GM23248 (cell line): ENCODE results near the gene AMPH. TPM values are rescaled to one million over a fixed set of nuclear protein-coding genes. Genes with fewer than 3 reads are reported as not detected.

Source experiments
- DNase-seq: peaks from one replicate; pipeline ENCODE4 v3.0.0-alpha.2; 2015
- H2AFZ ChIP-seq: fragments of 200-600 bp; sonication (generic); 2 replicates; pipeline ENCODE4 v1.6.1; 2016; ENCODE audit warnings: antibody characterized with exemption
- H3F3A ChIP-seq: fragments of 200-600 bp; sonication (generic); 2 replicates; pipeline ENCODE4 v1.6.1; 2016; ENCODE audit warnings: mild to moderate bottlenecking, antibody characterized with exemption, mixed run types; ENCODE audit not compliant: insufficient read depth
- H3K27ac ChIP-seq: fragments of 200-600 bp; sonication (generic); 2 replicates; pipeline ENCODE4 v1.5.1; 2016; ENCODE audit warnings: mild to moderate bottlenecking
- H3K27me3 ChIP-seq: fragments of 200-600 bp; sonication (generic); replicated peaks from 2 replicates; pipeline ENCODE4 v1.6.1; 2016; ENCODE audit warnings: mild to moderate bottlenecking; ENCODE audit not compliant: insufficient read depth
- H3K36me3 ChIP-seq: fragments of 200-600 bp; sonication (generic); 2 replicates; pipeline ENCODE4 v1.6.1; 2016; ENCODE audit warnings: low read depth, mild to moderate bottlenecking
- H3K4me1 ChIP-seq: fragments of 200-600 bp; sonication (generic); 2 replicates; pipeline ENCODE4 v1.6.1; 2016; ENCODE audit warnings: mild to moderate bottlenecking; ENCODE audit not compliant: insufficient read depth
- H3K4me2 ChIP-seq: fragments of 200-600 bp; sonication (generic); one replicate; pipeline ENCODE4 v1.6.1; 2016; ENCODE audit warnings: mild to moderate bottlenecking; ENCODE audit not compliant: unreplicated experiment
- H3K4me3 ChIP-seq: fragments of 200-600 bp; sonication (generic); 2 replicates; pipeline ENCODE4 v1.5.1; 2016; ENCODE audit warnings: mild to moderate bottlenecking
- H3K79me2 ChIP-seq: fragments of 200-600 bp; sonication (generic); 2 replicates; pipeline ENCODE4 v1.6.1; 2016; ENCODE audit warnings: mild to moderate bottlenecking; ENCODE audit not compliant: insufficient read depth
- H3K9ac ChIP-seq: fragments of 200-600 bp; sonication (generic); 2 replicates; pipeline ENCODE4 v1.6.1; 2016; ENCODE audit warnings: mild to moderate bottlenecking
- H3K9me2 ChIP-seq: fragments of 200-600 bp; sonication (generic); 2 replicates; pipeline ENCODE4 v1.6.1; 2016; ENCODE audit warnings: mixed run types, mild to moderate bottlenecking, moderate library complexity; ENCODE audit not compliant: insufficient read depth
- H3K9me3 ChIP-seq: fragments of 200-600 bp; sonication (generic); one replicate; pipeline ENCODE4 v1.6.1; 2017; ENCODE audit warnings: low read depth
- H4K20me1 ChIP-seq: fragments of 200-600 bp; sonication (generic); 2 replicates; pipeline ENCODE4 v1.6.0; 2016; ENCODE audit not compliant: insufficient read depth
- EZH2 ChIP-seq: fragments of 200-600 bp; sonication (generic); IDR thresholded peaks from 2 replicates; pipeline ENCODE4 v1.6.1; 2018; ENCODE audit warnings: antibody characterized with exemption, mild to moderate bottlenecking; ENCODE audit not compliant: insufficient read depth, poor library complexity, severe bottlenecking
- EZH2phosphoT487 ChIP-seq: fragments of 200-600 bp; sonication (generic); IDR thresholded peaks from 2 replicates; pipeline ENCODE4 v1.6.1; 2018; ENCODE audit warnings: antibody characterized with exemption, moderate library complexity, mild to moderate bottlenecking, low read depth; ENCODE audit not compliant: insufficient read depth
- WGBS, 2 experiments: methylation state at CpG; one replicate each; pipeline ENCODE4 v1.1.6; 2015 to 2017; ENCODE audit warnings: low lambda C conversion rate in 2 of 2, low coverage in 1 of 2; ENCODE audit errors: missing lambda C conversion rate in 2 of 2; 5-methylcytosine and 5-hydroxymethylcytosine counted together
- in situ Hi-C: fragments of 300-500 bp; cut with MboI; formaldehyde crosslinking; loops from 2 replicates; pipeline ENCODE4 v1.15.0; 2020
- polyA plus RNA-seq: library from polyadenylated mRNA; unstranded; fragments of >200 nt; fragmentation: Nextera tagmentation; extraction: Ambion mirVana; gene quantifications from 2 replicates; pipeline ENCODE4 v1.2.1, GENCODE V29; 2016
- total RNA-seq: library from RNA; depleted of rRNA; stranded (reverse); fragments of >200 nt; shearing (Covaris generic); gene quantifications from 2 replicates; pipeline ENCODE4 v1.2.3, GENCODE V29; 2014; rRNA removed

AMPH gene
- total RNA-seq (1.9 and 3.1 TPM in 2 replicates), polyA plus RNA-seq (4.9 and 5.5 TPM in 2 replicates)

- Histone ChIP-seq H3K4me1 (peaks cover 20% of the 10 kb centered on the region), H3K27me3 (no peaks in the 10 kb centered on the region), H3K9me3 (no peaks in the 10 kb centered on the region), H3K9ac (peak within 1 kb of the TSS; percentile 58), H4K20me1 (no peaks in the 10 kb centered on the region), H3K79me2 (no peaks in the 10 kb centered on the region), H3K36me3 (no peaks in the 10 kb centered on the region), H2AFZ (peak within 1 kb of the TSS; percentile 86), H3K4me3 (peak within 1 kb of the TSS; percentile 87), H3K9me2 (no peaks in the 10 kb centered on the region), H3K4me2 (peak within 1 kb of the TSS; percentile 95), H3K27ac (no peak within 1 kb of the TSS), H3F3A (peaks cover 18% of the 10 kb centered on the region)
- TF ChIP-seq EZH2phosphoT487 (no peak), EZH2 (no peak)
- DNase-seq: peak; percentile 80
- WGBS, 2 experiments: 1% methylated on average over 42 to 102 of the region's 105 CpGs
- in situ Hi-C loops: no loop called here
These were observed at the start of gene AMPH for GRCh38 chr7:38630720-38631673. Gene AMPH, minus strand, starts transcription at chr7:38631373. Its CDS starts 22 bp downstream, at chr7:38631351.

- Histone ChIP-seq H4K20me1 (no peaks in the 10 kb centered on the region), H3K79me2 (no peaks in the 10 kb centered on the region), H3K9me3 (no peaks in the 10 kb centered on the region), H3F3A (peaks cover 8% of the 10 kb centered on the region; the same call in 1 of the 2 replicates), H3K4me2 (no peak overlapping the region), H3K4me1 (peaks cover 12% of the 10 kb centered on the region), H3K36me3 (no peaks in the 10 kb centered on the region), H3K9ac (no peak overlapping the region), H3K9me2 (no peaks in the 10 kb centered on the region), H3K27ac (no peak overlapping the region), H3K4me3 (no peak overlapping the region), H2AFZ (no peak overlapping the region), H3K27me3 (no peaks in the 10 kb centered on the region)
- WGBS, 2 experiments: 47 to 49% methylated on average over 3 of the region's 3 CpGs
- TF ChIP-seq EZH2phosphoT487 (no peak), EZH2 (no peak)
- in situ Hi-C loops: no loop called here
- no peak for DNase-seq
These were observed 48.2 kb upstream of the AMPH start for GRCh38 chr7:38679419-38679818.

GRCh38 chr7:38678698-38679054 lies 47.5 kb upstream of the AMPH start:
- H2AFZ ChIP-seq: no peak overlapping the region
- no peak overlapping the region for H3K4me3 ChIP-seq
- in situ Hi-C loops: no loop called here
- H3K9me3 ChIP-seq: no peaks in the 10 kb centered on the region
- 67 to 95% methylated on average over 1 of the region's 1 CpG for WGBS, 2 experiments
- no peak for DNase-seq
- H3K27ac ChIP-seq: no peak overlapping the region
- H3F3A ChIP-seq: peaks cover 8% of the 10 kb centered on the region; the same call in 1 of the 2 replicates
- H3K36me3 ChIP-seq: no peaks in the 10 kb centered on the region
- no peaks in the 10 kb centered on the region for H3K27me3 ChIP-seq
- TF ChIP-seq EZH2 (no peak), EZH2phosphoT487 (no peak)
- H3K9ac ChIP-seq: no peak overlapping the region
- H3K4me1 ChIP-seq: peaks cover 18% of the 10 kb centered on the region
- no peaks in the 10 kb centered on the region for H3K9me2 ChIP-seq
- H3K79me2 ChIP-seq: no peaks in the 10 kb centered on the region
- H3K4me2 ChIP-seq: no peak overlapping the region
- no peaks in the 10 kb centered on the region for H4K20me1 ChIP-seq

GRCh38 chr7:38677981-38678697 lies 47.0 kb upstream of the AMPH start:
- no peak for TF ChIP-seq EZH2
- no peak for TF ChIP-seq EZH2phosphoT487
- no peaks in the 10 kb centered on the region for H3K9me3 ChIP-seq
- H3K9me2 ChIP-seq: no peaks in the 10 kb centered on the region
- H4K20me1 ChIP-seq: no peaks in the 10 kb centered on the region
- H3K27me3 ChIP-seq: no peaks in the 10 kb centered on the region
- peaks cover 22% of the 10 kb centered on the region for H3K4me1 ChIP-seq
- H3K36me3 ChIP-seq: no peaks in the 10 kb centered on the region
- no peak overlapping the region for H3K4me2 ChIP-seq
- H3F3A ChIP-seq: peaks cover 8% of the 10 kb centered on the region; the same call in 1 of the 2 replicates
- H2AFZ ChIP-seq: no peak overlapping the region
- no peaks in the 10 kb centered on the region for H3K79me2 ChIP-seq
- in situ Hi-C loops: no loop called here
- DNase-seq: no peak
- no peak overlapping the region for H3K27ac ChIP-seq
- H3K4me3 ChIP-seq: no peak overlapping the region
- no peak overlapping the region for H3K9ac ChIP-seq
- 63 to 70% methylated on average over 5 of the region's 5 CpGs for WGBS, 2 experiments
